PC-3 (cell line): ENCODE measurements around the gene ME2.

Source experiments
- CTCF ChIP-seq: fragments of 300-600 bp; sonication (generic); conservative IDR thresholded peaks from 2 replicates; pipeline ENCODE4 v1.5.1; 2017; ENCODE audit warnings: antibody characterized with exemption, low read depth, mild to moderate bottlenecking, low read length
- EZH2 ChIP-seq: fragments of 300-600 bp; sonication (generic); IDR thresholded peaks from one replicate; pipeline ENCODE4 v1.6.1; 2017; ENCODE audit warnings: antibody characterized with exemption, mild to moderate bottlenecking, low read length; ENCODE audit not compliant: unreplicated experiment
- EZH2phosphoT487 ChIP-seq: fragments of 300-600 bp; sonication (generic); IDR thresholded peaks from 2 replicates; pipeline ENCODE4 v1.6.1; 2018; ENCODE audit warnings: mild to moderate bottlenecking, antibody characterized with exemption, low read length, borderline replicate concordance

GRCh38 chr18:50961974-50962373 is 83.1 kb downstream of the ME2 start:
- TF ChIP-seq EZH2 (no peak), CTCF (no peak), EZH2phosphoT487 (no peak)
